KOPT-K1 (cell line): ENCODE results near the gene CRYGN.

Experiments used
- H3K27ac ChIP-seq: fragments of 200-600 bp; sonication (generic); 2 replicates; pipeline ENCODE4 v1.5.1; 2016; ENCODE audit warnings: antibody characterized with exemption, mild to moderate bottlenecking, low read depth, low read length; ENCODE audit not compliant: poor library complexity, severe bottlenecking
- H3K36me3 ChIP-seq: fragments of 200-600 bp; sonication (generic); 2 replicates; pipeline ENCODE4 v1.5.1; 2017; ENCODE audit warnings: antibody characterized with exemption, mild to moderate bottlenecking, low read length, moderate library complexity; ENCODE audit not compliant: insufficient read depth
- H3K9me3 ChIP-seq: fragments of 200-600 bp; sonication (generic); 2 replicates; pipeline ENCODE4 v1.5.1; 2017; ENCODE audit warnings: antibody characterized with exemption, low read length, mild to moderate bottlenecking; ENCODE audit not compliant: insufficient read depth, poor library complexity, severe bottlenecking

Gene CRYGN, protein sequence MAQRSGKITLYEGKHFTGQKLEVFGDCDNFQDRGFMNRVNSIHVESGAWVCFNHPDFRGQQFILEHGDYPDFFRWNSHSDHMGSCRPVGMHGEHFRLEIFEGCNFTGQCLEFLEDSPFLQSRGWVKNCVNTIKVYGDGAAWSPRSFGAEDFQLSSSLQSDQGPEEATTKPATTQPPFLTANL

DNA sequence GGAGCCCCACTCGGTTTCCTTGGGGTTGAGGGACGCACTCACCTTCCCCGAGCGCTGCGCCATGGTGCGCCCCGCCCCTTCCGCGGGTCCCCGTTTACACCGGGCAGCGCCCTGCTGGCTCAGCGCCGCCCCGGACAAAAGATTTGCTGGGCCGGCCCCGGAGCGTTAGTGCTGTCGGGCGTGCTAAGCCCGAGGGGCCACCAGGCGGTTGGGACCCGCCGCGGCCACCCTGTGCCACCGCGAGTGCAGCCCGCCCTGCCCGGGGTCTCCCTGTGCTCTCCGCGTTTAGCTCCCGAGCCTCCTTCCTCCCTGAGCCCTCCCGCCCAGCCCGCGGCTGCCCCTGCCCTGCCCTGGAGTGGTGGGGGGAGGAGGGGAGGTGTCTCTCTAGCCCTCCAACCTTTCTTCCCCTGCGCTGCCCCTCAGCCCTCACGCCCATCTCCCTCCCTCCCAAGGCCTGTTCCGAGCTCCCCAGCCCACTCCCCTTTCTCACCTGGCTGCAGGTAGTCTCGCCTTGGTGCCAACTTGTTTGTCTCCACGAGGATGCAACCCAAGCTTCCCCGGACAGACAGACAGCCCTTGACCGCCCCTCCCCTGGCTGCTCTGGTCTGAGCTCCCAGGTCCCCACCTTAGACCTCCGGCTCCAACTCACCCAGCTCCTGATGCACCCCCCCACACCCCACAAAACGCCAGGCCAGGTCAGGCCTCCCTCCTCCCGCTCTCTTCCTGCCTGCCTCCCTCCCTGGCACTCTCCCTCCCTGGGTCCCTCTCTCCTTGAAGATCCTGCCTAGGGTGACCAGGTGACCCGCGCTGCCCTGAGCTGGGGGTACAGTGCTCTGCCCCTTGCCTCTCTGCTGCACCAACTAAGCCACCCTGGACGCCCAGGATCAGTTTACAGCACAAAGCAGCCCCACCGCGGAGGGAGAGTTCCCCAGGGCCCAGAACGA lies at the start of gene CRYGN:
Gene CRYGN, minus strand, starts transcription at position 287 of the 944 bp plus-strand sequence. Its CDS starts 224 bp downstream, at position 63.
- no peaks in the 10 kb centered on the region for H3K36me3 ChIP-seq
- H3K27ac ChIP-seq: peak within 1 kb of the TSS; percentile 93
- H3K9me3 ChIP-seq: no peaks in the 10 kb centered on the region

DNA sequence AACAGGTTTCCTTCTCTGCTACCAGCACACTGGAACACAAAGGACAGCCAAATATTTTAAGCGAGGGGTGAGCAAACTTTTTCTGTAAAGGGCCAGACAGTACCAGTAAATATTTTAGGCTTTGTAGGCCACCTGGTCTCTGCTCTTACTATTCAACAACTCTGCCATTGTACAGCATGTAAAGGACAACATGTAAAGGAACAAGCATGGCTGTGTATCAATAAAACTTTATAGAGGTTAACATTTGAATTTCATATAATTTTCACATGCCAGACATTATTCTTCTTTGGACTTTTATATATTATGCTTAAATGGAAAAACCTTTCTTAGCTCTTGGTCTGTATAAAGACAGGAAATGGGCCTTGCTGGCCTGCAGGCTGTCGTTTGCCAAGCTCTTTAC lies 49.6 kb upstream of the CRYGN start:
- H3K27ac ChIP-seq: no peak overlapping the region
- H3K36me3 ChIP-seq: peaks cover 70% of the 10 kb centered on the region
- no peaks in the 10 kb centered on the region for H3K9me3 ChIP-seq

- H3K27ac ChIP-seq: no peak overlapping the region
- no peaks in the 10 kb centered on the region for H3K9me3 ChIP-seq
- H3K36me3 ChIP-seq: peaks cover 84% of the 10 kb centered on the region
Observed at GRCh38 chr7:151488096-151488495, 48.2 kb upstream of the CRYGN start.

DNA sequence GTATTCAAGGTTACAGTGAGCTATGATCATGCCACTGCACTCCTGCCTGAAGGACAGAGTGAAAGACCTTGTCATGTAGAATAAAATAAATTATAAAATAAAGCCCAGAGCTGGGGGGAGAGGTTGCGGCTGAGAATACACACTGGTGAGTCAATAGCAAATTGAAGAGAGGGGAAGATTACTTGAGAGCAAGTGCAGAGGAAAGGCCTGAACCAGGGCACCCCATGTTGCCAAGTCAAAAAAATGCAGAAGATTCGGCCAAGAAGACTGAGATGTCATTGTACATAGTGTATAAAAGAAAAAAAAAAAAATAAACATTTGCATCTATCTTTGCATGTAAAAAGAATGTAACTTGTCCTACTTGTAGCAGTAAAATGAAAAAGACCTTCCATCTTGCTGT lies 47.3 kb upstream of the CRYGN start:
- Histone ChIP-seq H3K9me3 (no peaks in the 10 kb centered on the region), H3K36me3 (peaks cover 93% of the 10 kb centered on the region), H3K27ac (no peak overlapping the region)

DNA sequence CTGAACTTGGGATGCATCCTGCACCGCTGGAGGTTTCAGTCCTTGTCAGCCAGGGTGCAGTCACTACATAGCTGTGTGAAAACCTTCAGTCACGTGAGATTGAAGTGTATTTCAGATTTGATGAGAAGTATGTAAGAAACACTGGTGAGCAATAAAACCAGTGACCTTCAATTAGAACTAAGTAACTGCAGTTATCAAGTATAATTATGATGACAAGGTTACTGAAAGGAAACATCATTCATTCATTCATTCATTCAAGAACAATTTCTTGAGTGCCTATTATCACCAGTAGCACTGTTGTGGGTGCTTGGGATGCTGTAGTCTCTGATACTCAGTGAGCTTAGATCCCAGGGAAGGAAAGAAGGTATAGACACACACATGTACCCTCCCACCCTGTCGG lies 46.1 kb upstream of the CRYGN start:
- Histone ChIP-seq H3K36me3 (peaks cover 100% of the 10 kb centered on the region), H3K27ac (no peak overlapping the region), H3K9me3 (no peaks in the 10 kb centered on the region)

GRCh38 chr7:151484971-151485707 lies 45.2 kb upstream of the CRYGN start:
- Histone ChIP-seq H3K9me3 (no peaks in the 10 kb centered on the region), H3K36me3 (peaks cover 99% of the 10 kb centered on the region), H3K27ac (no peak overlapping the region)

DNA sequence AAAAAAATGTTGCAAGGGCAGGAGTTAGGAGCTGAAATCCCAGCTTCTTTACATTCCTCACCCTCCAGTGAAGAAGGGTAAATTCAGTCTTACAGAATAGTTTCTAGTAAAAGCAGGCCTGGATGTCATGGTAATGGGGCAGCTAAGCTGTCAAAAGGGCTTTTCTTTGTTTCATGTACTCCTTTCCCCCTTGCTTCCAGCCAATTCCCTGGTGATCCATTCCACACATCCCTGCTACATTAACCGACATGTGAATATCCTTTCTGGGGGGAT lies 43.7 kb upstream of the CRYGN start:
- H3K9me3 ChIP-seq: no peaks in the 10 kb centered on the region
- H3K36me3 ChIP-seq: peaks cover 99% of the 10 kb centered on the region
- H3K27ac ChIP-seq: no peak overlapping the region

GRCh38 chr7:151482883-151483710 lies 43.2 kb upstream of the CRYGN start:
- no peak overlapping the region for H3K27ac ChIP-seq
- H3K9me3 ChIP-seq: no peaks in the 10 kb centered on the region
- peaks cover 97% of the 10 kb centered on the region for H3K36me3 ChIP-seq

GRCh38 chr7:151481650-151482505 lies 41.9 kb upstream of the CRYGN start:
- H3K36me3 ChIP-seq: peaks cover 97% of the 10 kb centered on the region
- H3K9me3 ChIP-seq: no peaks in the 10 kb centered on the region
- H3K27ac ChIP-seq: no peak overlapping the region

DNA sequence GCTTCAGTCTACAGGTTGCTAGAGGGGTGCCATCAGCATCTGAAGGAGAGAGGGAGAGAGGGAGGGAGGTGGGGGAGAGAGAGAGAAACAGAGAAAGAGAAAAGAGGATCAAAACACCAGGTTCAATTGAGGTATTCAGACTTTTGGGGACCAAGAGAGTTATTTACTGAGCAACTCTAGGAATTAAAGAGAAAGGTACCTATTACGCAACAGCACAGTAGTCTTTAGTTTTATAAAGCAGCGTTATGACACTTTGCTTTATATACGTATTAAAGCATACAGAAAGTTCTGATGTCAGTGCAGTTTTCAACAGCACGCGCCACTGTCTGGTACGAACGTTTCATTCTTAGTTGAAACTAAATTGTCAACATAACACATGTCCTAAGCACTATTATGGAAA lies 37.9 kb upstream of the CRYGN start:
- H3K9me3 ChIP-seq: no peaks in the 10 kb centered on the region
- H3K36me3 ChIP-seq: peaks cover 94% of the 10 kb centered on the region
- H3K27ac ChIP-seq: no peak overlapping the region

GRCh38 chr7:151472644-151473380 lies 32.9 kb upstream of the CRYGN start:
- Histone ChIP-seq H3K36me3 (peaks cover 97% of the 10 kb centered on the region), H3K27ac (no peak overlapping the region), H3K9me3 (no peaks in the 10 kb centered on the region)

DNA sequence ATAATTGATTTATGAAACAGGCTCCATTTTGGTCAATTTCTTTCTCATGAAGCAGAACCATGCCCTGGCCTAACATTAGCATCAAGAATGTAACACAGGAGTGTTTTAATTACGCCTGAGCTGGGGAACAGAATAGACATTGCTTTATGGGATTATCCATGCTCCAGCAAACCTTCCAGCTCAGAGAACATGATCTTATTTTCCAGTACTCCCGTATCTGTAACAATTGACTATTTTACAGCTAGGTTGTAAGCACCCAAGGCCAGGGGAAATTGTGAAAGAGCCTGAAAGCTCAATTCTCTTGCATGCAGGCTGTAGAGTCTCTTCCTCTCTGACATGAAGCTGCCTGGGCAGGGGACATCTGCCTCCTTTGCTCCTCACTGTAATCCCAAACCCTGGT lies 30.8 kb upstream of the CRYGN start:
- H3K27ac ChIP-seq: no peak overlapping the region
- peaks cover 95% of the 10 kb centered on the region for H3K36me3 ChIP-seq
- H3K9me3 ChIP-seq: peaks cover under 1% of the 10 kb centered on the region

- Histone ChIP-seq H3K27ac (no peak overlapping the region), H3K36me3 (peaks cover 97% of the 10 kb centered on the region), H3K9me3 (peaks cover 14% of the 10 kb centered on the region)
Observed at GRCh38 chr7:151469281-151469680, 29.3 kb upstream of the CRYGN start.
